Stimulated activated CD4-positive, alpha-beta T cell treated with anti-CD3 and anti-CD28 coated beads, Interleukin-4, amount 100 ng/mL, for 24 hours (primary cell): ENCODE results near the gene CHD1.
A peak's percentile ranks its signal among the peaks of the same experiment; 100 is the strongest.

Experiments used
- DNase-seq: peaks from one replicate; pipeline ENCODE4 v3.0.0-alpha.2; 2020

CHD1 gene

GRCh38 chr5:98898743-98899142, 30.1 kb downstream of the CHD1 start:
- no peak for DNase-seq

- no peak for DNase-seq
Observed at GRCh38 chr5:98891591-98891990, 37.2 kb downstream of the CHD1 start.

- no peak for DNase-seq
Observed at GRCh38 chr5:98880598-98880997, 48.2 kb downstream of the CHD1 start.

- peak; percentile 19 for DNase-seq
Observed at GRCh38 chr5:98880151-98880550, 48.7 kb downstream of the CHD1 start.

- DNase-seq = no peak
Observed at GRCh38 chr5:98877600-98877999, 51.2 kb downstream of the CHD1 start.

- no peak for DNase-seq
Observed at GRCh38 chr5:98872674-98873073, 56.1 kb downstream of the CHD1 start.

GRCh38 chr5:98865690-98866089, 63.1 kb downstream of the CHD1 start:
- no peak for DNase-seq

GRCh38 chr5:98847054-98847453, 81.8 kb downstream of the CHD1 start:
- DNase-seq = no peak

GRCh38 chr5:98846520-98846919, 82.3 kb downstream of the CHD1 start:
- DNase-seq = no peak

GRCh38 chr5:98845878-98846277, 82.9 kb downstream of the CHD1 start:
- no peak for DNase-seq

GRCh38 chr5:98844865-98845264, 83.9 kb downstream of the CHD1 start:
- no peak for DNase-seq

GRCh38 chr5:98843481-98843880, 85.3 kb downstream of the CHD1 start:
- DNase-seq = no peak

GRCh38 chr5:98840946-98841345, 87.9 kb downstream of the CHD1 start:
- no peak for DNase-seq

GRCh38 chr5:98839469-98840383, 89.1 kb downstream of the CHD1 start:
- no peak for DNase-seq

- no peak for DNase-seq
Observed at GRCh38 chr5:98836175-98836574, 92.6 kb downstream of the CHD1 start.

- no peak for DNase-seq
Observed at GRCh38 chr5:98827588-98828284, 101.1 kb downstream of the CHD1 start.

- no peak for DNase-seq
Observed at GRCh38 chr5:98827161-98827560, 101.6 kb downstream of the CHD1 start.

- no peak for DNase-seq
Observed at GRCh38 chr5:98825582-98826375, 103.0 kb downstream of the CHD1 start.

- DNase-seq = no peak
Observed at GRCh38 chr5:98816582-98817222, 112.1 kb downstream of the CHD1 start.

- DNase-seq = no peak
Observed at GRCh38 chr5:98813755-98814154, 115.1 kb downstream of the CHD1 start.

GRCh38 chr5:98810206-98810605, 118.6 kb downstream of the CHD1 start:
- DNase-seq = no peak

- no peak for DNase-seq
Observed at GRCh38 chr5:98807806-98808205, 121.0 kb downstream of the CHD1 start.

- DNase-seq = no peak
Observed at GRCh38 chr5:98805070-98805469, 123.7 kb downstream of the CHD1 start.
